Heart left ventricle (tissue), 13 donors: ENCODE results near the gene TGFBR3L.

Source experiments
- POLR2A ChIP-seq, 2 donors: fragments of 450-650 bp; IDR thresholded peaks; one replicate each; pipeline ENCODE4 v1.6.1; 2017; ENCODE audit warnings: antibody characterized with exemption in 2 of 2, mild to moderate bottlenecking in 2 of 2, moderate library complexity in 2 of 2
- TF ChIP-seq, protein P1 (sequence below), 12 donors: fragments of 200-600 bp; sonication (generic) in 4 of 12; IDR thresholded peaks; one replicate each; pipeline versions ENCODE4 v1.5.0 to v1.8.0; 2018 to 2022; ENCODE audit warnings: antibody characterized with exemption in 12 of 12, mild to moderate bottlenecking in 5 of 12
- donor health status: ischemic (EF 13 %, LVEDD 7.1; RV severe dilation, severe dysfunction).
- donor health status: DM: no; HTN: yes; CAD: no.
- donor health status: DM: no; HTN: no; CAD: no.
- donor health status: ischemic (EF 25% LVEDD 6.9; RV normal size, moderate dysfunction).
- donor health status: ischemic (EF 25% LVEDD 5.7; RV mildly dilated, moderate dysfunction).
- donor health status: ischemic (EF 35%, LVEDD 5.7; RV mildly dilated, moderate dysfunction).
- donor health status: nonischemic (EF 11% LVEDD 7.7; RV severe dilation, severe dysfunction).
- donor health status: DM: yes; HTN: yes; CAD: no.
- donor health status: PGD.
- donor health status: ischemic (EF 29% LVEDD 5.4; RV normal size, mild dysfunction).
- donor health status: nonischemic (EF 23%, LVEDD 6.1; RV moderate dilation, normal function).

DNA sequence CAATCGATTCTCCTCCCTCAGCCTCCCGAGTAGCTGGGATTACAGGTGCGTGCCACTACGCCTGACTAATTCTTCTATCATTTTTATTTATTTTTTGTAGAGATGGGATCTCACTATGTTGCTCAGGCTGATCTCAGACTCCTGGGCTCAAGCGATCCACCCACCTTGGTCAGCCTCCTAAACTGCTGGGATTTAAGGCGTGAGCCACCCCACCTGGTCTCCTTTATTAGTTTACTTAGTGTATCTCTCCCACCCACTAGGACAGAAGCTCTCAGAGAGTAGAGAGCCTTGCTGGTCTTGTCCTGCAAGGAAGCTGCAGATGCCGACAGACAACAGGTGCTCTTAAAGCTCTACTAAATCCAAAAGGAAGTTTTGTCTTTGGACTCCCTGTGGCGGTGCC is 28.8 kb upstream of the TGFBR3L start:
- TF ChIP-seq, protein P1, sequence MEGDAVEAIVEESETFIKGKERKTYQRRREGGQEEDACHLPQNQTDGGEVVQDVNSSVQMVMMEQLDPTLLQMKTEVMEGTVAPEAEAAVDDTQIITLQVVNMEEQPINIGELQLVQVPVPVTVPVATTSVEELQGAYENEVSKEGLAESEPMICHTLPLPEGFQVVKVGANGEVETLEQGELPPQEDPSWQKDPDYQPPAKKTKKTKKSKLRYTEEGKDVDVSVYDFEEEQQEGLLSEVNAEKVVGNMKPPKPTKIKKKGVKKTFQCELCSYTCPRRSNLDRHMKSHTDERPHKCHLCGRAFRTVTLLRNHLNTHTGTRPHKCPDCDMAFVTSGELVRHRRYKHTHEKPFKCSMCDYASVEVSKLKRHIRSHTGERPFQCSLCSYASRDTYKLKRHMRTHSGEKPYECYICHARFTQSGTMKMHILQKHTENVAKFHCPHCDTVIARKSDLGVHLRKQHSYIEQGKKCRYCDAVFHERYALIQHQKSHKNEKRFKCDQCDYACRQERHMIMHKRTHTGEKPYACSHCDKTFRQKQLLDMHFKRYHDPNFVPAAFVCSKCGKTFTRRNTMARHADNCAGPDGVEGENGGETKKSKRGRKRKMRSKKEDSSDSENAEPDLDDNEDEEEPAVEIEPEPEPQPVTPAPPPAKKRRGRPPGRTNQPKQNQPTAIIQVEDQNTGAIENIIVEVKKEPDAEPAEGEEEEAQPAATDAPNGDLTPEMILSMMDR (IDR thresholded peaks at IDR 0.05) = no peak
- TF ChIP-seq POLR2A (IDR thresholded peaks at IDR 0.05) = no peak
